WTC11 (cell line): ENCODE results near the gene SDS.

Experiments
- AR ChIP-seq: fragments of 250-450 bp; sonication (Bioruptor Pico); IDR thresholded peaks from 2 replicates; pipeline ENCODE4 v1.9.0; 2021; ENCODE audit warnings: mild to moderate bottlenecking
- CTCF ChIP-seq: fragments of 200-600 bp; IDR thresholded peaks from 2 replicates; pipeline ENCODE4 v1.8.0; 2022; ENCODE audit warnings: antibody characterized with exemption
- ELF4 ChIP-seq: sonication (generic); formaldehyde crosslinking; IDR thresholded peaks from 2 replicates; pipeline ENCODE4 v1.8.1; 2022; ENCODE audit warnings: low read depth, mild to moderate bottlenecking, moderate library complexity, missing genetic modification reagents
- NFE2L1 ChIP-seq: sonication (generic); formaldehyde crosslinking; IDR thresholded peaks from 2 replicates; pipeline ENCODE4 v1.8.1; 2023; ENCODE audit warnings: missing genetic modification reagents
- SMAD3 ChIP-seq: sonication (generic); formaldehyde crosslinking; IDR thresholded peaks from 2 replicates; pipeline ENCODE4 v1.8.0; 2022; ENCODE audit warnings: missing genetic modification reagents, mild to moderate bottlenecking, borderline replicate concordance
- ZNF263 ChIP-seq: sonication (generic); formaldehyde crosslinking; IDR thresholded peaks from 2 replicates; pipeline ENCODE4 v1.8.1; 2022; ENCODE audit warnings: low read depth, mild to moderate bottlenecking, moderate library complexity, missing genetic modification reagents

GRCh38 chr12:113439606-113440030, 35.9 kb upstream of the SDS start:
- no peak for TF ChIP-seq NFE2L1 (CRISPR knock-in tag)
- no peak for TF ChIP-seq ZNF263 (CRISPR knock-in tag)
- TF ChIP-seq ELF4 (CRISPR knock-in tag), result no peak
- no peak for TF ChIP-seq SMAD3 (CRISPR knock-in tag)
- TF ChIP-seq CTCF, result peak; percentile 68
- no peak for TF ChIP-seq AR (CRISPR knock-in tag)
